Type B pancreatic cell (in vitro differentiated cells): ENCODE data around the gene SYT5. TPM values are rescaled to one million over a fixed set of nuclear protein-coding genes. Genes with fewer than 3 reads are reported as not detected.
"Not testable (repeated sequence)": the region's sequence is repeated elsewhere in the genome, so short reads cannot be mapped to it uniquely, and the experiment has no call there.

Experiments
- DNase-seq: peaks from one replicate; pipeline ENCODE4 v3.0.0; 2021; ENCODE audit warnings: mixed read lengths; ENCODE audit not compliant: unreplicated experiment; ENCODE audit errors: extremely low spot score
- H3K27ac Mint-ChIP-seq: 2 replicates; pipeline ENCODE4 v1.8.0; 2021; ENCODE audit warnings: mild to moderate bottlenecking, mixed read lengths
- H3K27me3 Mint-ChIP-seq: 2 replicates; pipeline ENCODE4 v1.8.0; 2021; ENCODE audit warnings: mixed read lengths
- H3K36me3 Mint-ChIP-seq: 2 replicates; pipeline ENCODE4 v1.8.0; 2021; ENCODE audit warnings: mixed read lengths
- H3K4me1 Mint-ChIP-seq: one replicate; pipeline ENCODE4 v1.8.0; 2021; ENCODE audit warnings: mixed read lengths; ENCODE audit not compliant: unreplicated experiment
- H3K4me3 Mint-ChIP-seq: 2 replicates; pipeline ENCODE4 v1.8.0; 2021; ENCODE audit warnings: mild to moderate bottlenecking, mixed read lengths
- H3K9me3 Mint-ChIP-seq: 2 replicates; pipeline ENCODE4 v1.8.0; 2021; ENCODE audit warnings: mixed read lengths
- total RNA-seq: library from RNA; stranded (reverse); gene quantifications from 2 replicates; pipeline ENCODE4 v1.2.1, GENCODE V29; 2021; ENCODE audit warnings: low replicate concordance
- TF ChIP-seq, protein P1 (sequence below): fragments of 200-600 bp; sonication (generic); conservative IDR thresholded peaks from 2 replicates; pipeline ENCODE4 v1.5.0; 2021; ENCODE audit warnings: antibody characterized with exemption, mild to moderate bottlenecking

The SYT5 gene
- total RNA-seq, 1 donor from 2014 or later = 5.0 TPM

DNA sequence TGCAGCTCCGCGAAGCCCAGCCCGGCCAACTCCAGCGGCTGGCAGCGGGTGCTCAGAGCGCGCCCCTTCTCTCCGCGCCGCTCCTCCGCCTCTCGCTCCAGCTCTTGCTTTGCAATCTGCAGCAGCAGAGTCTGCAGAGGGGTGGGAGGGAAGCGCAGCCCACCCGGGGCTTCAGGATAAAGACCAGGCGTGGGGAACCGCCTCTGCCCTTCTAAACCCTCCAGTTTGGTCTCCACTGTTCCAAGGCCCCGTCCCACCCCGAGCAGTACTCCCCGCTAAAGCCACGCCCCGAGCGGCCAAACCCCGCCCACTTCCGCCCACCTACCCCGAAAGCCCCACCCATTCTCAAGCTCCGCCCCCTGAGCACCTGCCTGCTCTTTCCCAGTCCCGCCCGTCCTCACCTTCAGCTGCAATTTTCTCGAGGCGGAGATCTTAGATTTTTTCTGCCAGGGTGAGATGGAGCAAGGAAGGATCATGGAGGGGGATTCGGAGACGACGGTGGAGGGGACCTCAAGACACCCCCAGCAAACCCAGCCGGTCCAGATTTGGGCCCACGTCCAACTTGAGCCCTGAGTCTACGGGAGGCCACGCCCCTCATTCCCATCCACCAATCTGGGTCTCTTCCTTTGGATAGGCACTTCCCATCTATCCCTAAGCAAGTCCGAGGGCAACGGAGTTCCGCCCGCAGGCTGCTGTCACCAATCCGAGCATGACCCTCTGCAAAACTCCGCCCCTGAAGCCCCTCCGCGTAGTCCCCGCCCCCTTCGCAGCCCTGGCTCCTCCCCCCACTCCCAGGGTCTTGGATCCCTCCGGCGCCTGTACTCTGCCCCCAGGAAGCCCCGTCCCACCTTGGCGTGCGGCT, 23.7 kb downstream of the SYT5 start:
- DNase-seq = no peak
- Mint-ChIP-seq H3K27me3 (peaks cover 52% of the 10 kb centered on the region), H3K9me3 (no peaks in the 10 kb centered on the region), H3K27ac (no peak overlapping the region), H3K4me1 (peaks cover 5% of the 10 kb centered on the region), H3K36me3 (no peaks in the 10 kb centered on the region), H3K4me3 (peak overlapping the region; percentile 82)
- TF ChIP-seq, protein P1, sequence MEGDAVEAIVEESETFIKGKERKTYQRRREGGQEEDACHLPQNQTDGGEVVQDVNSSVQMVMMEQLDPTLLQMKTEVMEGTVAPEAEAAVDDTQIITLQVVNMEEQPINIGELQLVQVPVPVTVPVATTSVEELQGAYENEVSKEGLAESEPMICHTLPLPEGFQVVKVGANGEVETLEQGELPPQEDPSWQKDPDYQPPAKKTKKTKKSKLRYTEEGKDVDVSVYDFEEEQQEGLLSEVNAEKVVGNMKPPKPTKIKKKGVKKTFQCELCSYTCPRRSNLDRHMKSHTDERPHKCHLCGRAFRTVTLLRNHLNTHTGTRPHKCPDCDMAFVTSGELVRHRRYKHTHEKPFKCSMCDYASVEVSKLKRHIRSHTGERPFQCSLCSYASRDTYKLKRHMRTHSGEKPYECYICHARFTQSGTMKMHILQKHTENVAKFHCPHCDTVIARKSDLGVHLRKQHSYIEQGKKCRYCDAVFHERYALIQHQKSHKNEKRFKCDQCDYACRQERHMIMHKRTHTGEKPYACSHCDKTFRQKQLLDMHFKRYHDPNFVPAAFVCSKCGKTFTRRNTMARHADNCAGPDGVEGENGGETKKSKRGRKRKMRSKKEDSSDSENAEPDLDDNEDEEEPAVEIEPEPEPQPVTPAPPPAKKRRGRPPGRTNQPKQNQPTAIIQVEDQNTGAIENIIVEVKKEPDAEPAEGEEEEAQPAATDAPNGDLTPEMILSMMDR = no peak

DNA sequence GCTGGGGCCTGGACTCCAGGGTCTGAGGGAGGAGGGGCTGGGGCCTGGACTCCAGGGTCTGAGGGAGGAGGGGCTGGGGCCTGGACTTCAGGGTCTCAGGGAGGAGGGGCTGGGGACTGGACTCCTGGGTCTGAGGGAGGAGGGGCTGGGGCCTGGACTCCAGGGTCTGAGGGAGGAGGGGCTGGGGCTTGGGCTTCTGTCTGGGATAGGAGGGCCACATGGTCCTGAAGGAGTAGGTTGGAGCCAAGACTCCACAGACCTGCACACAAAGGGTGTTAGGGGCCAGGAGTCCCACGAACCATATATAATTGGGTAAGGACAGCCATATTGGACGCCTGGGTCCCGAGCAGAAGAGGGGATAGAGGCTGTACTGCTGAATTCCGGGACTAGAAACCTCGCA, 24.3 kb downstream of the SYT5 start:
- H3K36me3 Mint-ChIP-seq, DNase-seq, H3K27ac Mint-ChIP-seq, H3K9me3 Mint-ChIP-seq, H3K4me1 Mint-ChIP-seq: not testable (repeated sequence)
- peaks cover 56% of the 10 kb centered on the region for H3K27me3 Mint-ChIP-seq
- H3K4me3 Mint-ChIP-seq = peak overlapping the region; percentile 82

DNA sequence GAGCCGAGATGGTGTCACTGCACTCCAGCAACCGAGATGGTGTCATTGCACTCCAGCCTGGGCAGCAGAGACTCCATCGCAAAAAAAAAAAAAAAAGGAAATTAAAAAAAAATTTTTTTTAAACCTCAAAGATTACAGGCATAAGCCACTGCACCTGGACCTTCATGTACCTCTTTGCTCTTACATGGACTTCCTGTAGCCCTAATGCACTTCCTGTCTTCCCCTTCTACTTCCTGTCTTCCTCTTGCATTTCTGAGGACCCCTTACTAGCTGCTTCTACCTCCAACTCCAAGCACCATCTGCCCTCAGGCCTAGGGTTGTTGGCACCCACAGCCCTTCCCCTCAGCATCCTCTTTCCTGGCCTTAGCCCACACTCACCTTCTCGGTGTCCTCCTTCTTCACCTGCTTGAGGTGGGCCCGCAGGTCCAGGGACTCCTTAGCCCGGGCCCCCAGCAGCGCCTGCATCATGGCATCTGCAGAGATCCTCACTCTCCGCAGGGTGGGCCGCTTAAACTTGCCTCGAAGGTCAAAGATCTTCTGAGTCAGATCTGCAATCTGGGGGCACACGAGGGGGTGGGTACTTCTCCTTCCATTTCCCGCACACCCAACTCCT, 26.3 kb downstream of the SYT5 start:
- TF ChIP-seq, protein P1 = no peak
- no peaks in the 10 kb centered on the region for H3K9me3 Mint-ChIP-seq

DNA sequence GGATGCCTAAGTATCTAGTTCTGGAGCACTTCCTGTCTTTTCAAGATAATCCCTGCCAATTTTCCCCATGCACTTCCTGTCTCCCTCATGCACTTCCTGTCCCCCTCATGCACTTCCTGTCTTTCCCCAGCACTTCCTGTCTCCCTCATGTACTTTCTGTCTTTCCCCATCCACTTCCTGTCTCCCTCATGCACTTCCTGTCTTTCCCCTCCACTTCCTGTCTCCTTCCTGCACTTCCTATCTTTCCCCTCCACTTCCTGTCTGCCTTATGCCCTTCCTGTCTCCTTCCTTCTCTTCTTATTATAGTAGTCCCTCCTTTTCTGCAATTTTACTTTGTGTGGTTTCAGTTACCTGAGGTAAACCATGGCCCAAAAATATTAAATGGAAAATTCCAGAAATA, 28.1 kb downstream of the SYT5 start:
- peaks cover 5% of the 10 kb centered on the region for H3K4me1 Mint-ChIP-seq
- H3K27ac Mint-ChIP-seq = no peak overlapping the region
- TF ChIP-seq, protein P1 = no peak
- H3K4me3 Mint-ChIP-seq = no peak overlapping the region
- no peaks in the 10 kb centered on the region for H3K9me3 Mint-ChIP-seq
- no peak for DNase-seq
- no peaks in the 10 kb centered on the region for H3K36me3 Mint-ChIP-seq
- H3K27me3 Mint-ChIP-seq = peaks cover 60% of the 10 kb centered on the region

More for the DNA sequence above, 26.3 kb downstream of the SYT5 start:
- H3K27me3 Mint-ChIP-seq = peaks cover 63% of the 10 kb centered on the region
- peaks cover 5% of the 10 kb centered on the region for H3K4me1 Mint-ChIP-seq
- no peak overlapping the region for H3K27ac Mint-ChIP-seq
- DNase-seq = no peak
- no peak overlapping the region for H3K4me3 Mint-ChIP-seq
- H3K36me3 Mint-ChIP-seq = no peaks in the 10 kb centered on the region

DNA sequence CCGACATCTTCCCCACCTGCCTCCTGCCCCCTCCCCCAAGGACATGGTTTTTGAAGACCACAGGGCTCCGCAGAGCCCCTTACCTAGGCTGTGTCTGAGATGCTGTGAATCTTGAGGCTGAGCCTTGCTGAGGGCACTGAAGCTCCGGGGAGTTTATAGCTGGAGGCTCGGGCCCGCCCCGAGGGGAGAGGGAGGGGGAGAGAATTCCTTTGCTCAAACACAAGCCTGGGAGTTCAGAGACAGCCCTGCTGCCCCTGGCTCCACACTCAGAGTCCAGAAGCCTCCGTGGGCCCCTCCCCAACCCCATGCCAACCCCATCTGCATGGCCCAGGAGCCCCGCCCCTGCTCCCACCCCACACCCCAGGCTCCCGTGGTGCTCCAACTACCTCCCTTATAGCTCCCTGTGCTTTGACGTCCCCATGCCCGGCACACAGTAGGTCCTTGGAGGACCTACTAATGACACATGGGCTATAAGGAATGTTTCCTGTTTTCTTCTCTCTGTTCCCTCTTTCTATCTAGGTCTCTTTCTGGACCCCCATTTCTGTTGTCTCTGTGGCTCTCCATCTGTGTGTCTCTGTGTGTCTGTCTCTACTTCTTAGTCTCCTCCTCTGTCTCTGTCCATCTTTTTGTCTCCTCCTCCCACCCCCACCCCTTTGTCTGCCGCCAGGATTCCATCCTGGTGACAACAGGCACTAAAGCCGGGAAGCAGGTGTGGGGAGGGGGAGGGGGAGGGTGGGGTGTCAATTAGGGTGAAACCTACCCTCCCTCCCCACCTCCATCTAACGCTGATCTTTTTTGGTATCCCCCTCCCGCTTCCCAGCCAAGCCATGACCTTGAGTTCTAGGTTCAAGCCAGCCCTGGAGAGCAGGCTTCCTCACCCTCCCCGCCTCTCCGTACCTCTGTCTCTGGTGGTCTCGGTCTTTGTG, 30.7 kb downstream of the SYT5 start, which contains the start of gene TNNT1:
TNNT1 (minus strand) TSS at position 129 of the 926 bp plus-strand sequence. CDS start 2,049 bp downstream, outside the sequence.
- Mint-ChIP-seq H3K4me1 (peaks cover 4% of the 10 kb centered on the region), H3K9me3 (no peaks in the 10 kb centered on the region), H3K4me3 (peak within 1 kb of the TSS; percentile 67), H3K27ac (no peak within 1 kb of the TSS), H3K27me3 (peaks cover 64% of the 10 kb centered on the region), H3K36me3 (no peaks in the 10 kb centered on the region)
- TF ChIP-seq, protein P1 = no peak
- DNase-seq = no peak
